ENCODE data around the gene EFNA5.

GRCh38 chr5:107331312-107331711 is 339.4 kb downstream of the EFNA5 start:
- no peak for TF ChIP-seq CTCF (IDR thresholded peaks at IDR 0.05 in 2 of 3, conservative IDR thresholded peaks at IDR 0.05 in 1 of 3; ENCODE audit: control insufficient read depth in 2 of 3, extremely low read depth in 1 of 3, insufficient read depth in 1 of 3, low read depth in 3 of 3, low read length in 3 of 3)
- no peak for TF ChIP-seq POLR2A (IDR thresholded peaks at IDR 0.05; ENCODE audit: low read depth, low read length)
- no peak for TF ChIP-seq ZSCAN29 (IDR thresholded peaks at IDR 0.05)
- no peak for TF ChIP-seq SMC3 (IDR thresholded peaks at IDR 0.05; ENCODE audit: borderline replicate concordance, low read length)
- no peak for TF ChIP-seq FOXM1 (IDR thresholded peaks at IDR 0.05; ENCODE audit: low read depth, low read length)
- TF ChIP-seq CBX5 (IDR thresholded peaks at IDR 0.05; ENCODE audit: low read depth) = no peak
- no peak for TF ChIP-seq BCL3 (IDR thresholded peaks at IDR 0.05; ENCODE audit: borderline replicate concordance, insufficient read depth, low read depth, low read length, poor library complexity, severe bottlenecking)
- no peak for TF ChIP-seq RCOR1 (conservative IDR thresholded peaks at IDR 0.05; ENCODE audit: low read depth, low read length)
- no peak for TF ChIP-seq E2F4 (IDR thresholded peaks at IDR 0.05; ENCODE audit: low read depth, low read length)
- no peak for TF ChIP-seq ATF3 (IDR thresholded peaks at IDR 0.05; ENCODE audit: borderline replicate concordance, extremely low read depth, low read depth, low read length)
- no peak for TF ChIP-seq SIN3A (IDR thresholded peaks at IDR 0.05; ENCODE audit: low read depth, low read length)
